ENCODE data around the gene B3GALNT1.

- TF ChIP-seq CTCF (IDR thresholded peaks at IDR 0.05; ENCODE audit: low read depth, low read length): no peak
- no peak for TF ChIP-seq EZH2phosphoT487 (IDR thresholded peaks at IDR 0.05; ENCODE audit: low read depth)
These were observed 34.5 kb upstream of the B3GALNT1 start for GRCh38 chr3:161139686-161140085.
